Parathyroid adenoma (tissue), 2 donors: ENCODE results near the gene TMIE.

Source experiments
- H2AFZ ChIP-seq: fragments of 300-600 bp; sonication (generic); one replicate; pipeline ENCODE4 v1.7.0; 2017; ENCODE audit warnings: antibody characterized with exemption, mild to moderate bottlenecking
- H3K27ac ChIP-seq: fragments of 300-600 bp; sonication (generic); one replicate; pipeline ENCODE4 v1.7.0; 2017
- H3K27me3 ChIP-seq: fragments of 300-600 bp; sonication (generic); one replicate; pipeline ENCODE4 v1.7.0; 2017; ENCODE audit warnings: low read length; ENCODE audit not compliant: control insufficient read depth, insufficient read depth
- H3K36me3 ChIP-seq: fragments of 300-600 bp; sonication (generic); one replicate; pipeline ENCODE4 v1.7.0; 2017; ENCODE audit warnings: low read length; ENCODE audit not compliant: control insufficient read depth, insufficient read depth
- H3K4me1 ChIP-seq: fragments of 300-600 bp; sonication (generic); one replicate; pipeline ENCODE4 v1.7.0; 2017; ENCODE audit warnings: control low read depth
- H3K4me2 ChIP-seq: fragments of 300-600 bp; sonication (generic); one replicate; pipeline ENCODE4 v1.7.0; 2017; ENCODE audit warnings: low read length
- H3K4me3 ChIP-seq: fragments of 300-600 bp; sonication (generic); one replicate; pipeline ENCODE4 v1.7.0; 2017; ENCODE audit warnings: low read depth, low read length
- H3K79me2 ChIP-seq: fragments of 300-600 bp; sonication (generic); one replicate; pipeline ENCODE4 v1.7.0; 2017; ENCODE audit warnings: control low read depth
- H3K9ac ChIP-seq: fragments of 300-600 bp; sonication (generic); one replicate; pipeline ENCODE4 v1.7.0; 2017; ENCODE audit warnings: mild to moderate bottlenecking
- H3K9me3 ChIP-seq: fragments of 300-600 bp; sonication (generic); one replicate; pipeline ENCODE4 v1.7.0; 2017; ENCODE audit warnings: low read length; ENCODE audit not compliant: control insufficient read depth
- TF ChIP-seq, protein P1 (sequence below): fragments of 300-600 bp; sonication (generic); IDR thresholded peaks from one replicate; pipeline ENCODE4 v1.7.0; 2017; ENCODE audit warnings: antibody characterized with exemption, mild to moderate bottlenecking
- donor health status: primary hyperparathyroidism.

Gene TMIE

GRCh38 chr3:46693892-46694226 is 7.3 kb upstream of the TMIE start:
- Histone ChIP-seq H3K79me2 (no peaks in the 10 kb centered on the region), H3K4me2 (peak overlapping the region; percentile 66), H3K27ac (no peak overlapping the region), H2AFZ (peak overlapping the region; percentile 100), H3K9me3 (no peaks in the 10 kb centered on the region), H3K9ac (no peak overlapping the region), H3K27me3 (no peaks in the 10 kb centered on the region), H3K36me3 (no peaks in the 10 kb centered on the region), H3K4me3 (peak overlapping the region; percentile 25), H3K4me1 (peaks cover 6% of the 10 kb centered on the region)
- TF ChIP-seq, protein P1, sequence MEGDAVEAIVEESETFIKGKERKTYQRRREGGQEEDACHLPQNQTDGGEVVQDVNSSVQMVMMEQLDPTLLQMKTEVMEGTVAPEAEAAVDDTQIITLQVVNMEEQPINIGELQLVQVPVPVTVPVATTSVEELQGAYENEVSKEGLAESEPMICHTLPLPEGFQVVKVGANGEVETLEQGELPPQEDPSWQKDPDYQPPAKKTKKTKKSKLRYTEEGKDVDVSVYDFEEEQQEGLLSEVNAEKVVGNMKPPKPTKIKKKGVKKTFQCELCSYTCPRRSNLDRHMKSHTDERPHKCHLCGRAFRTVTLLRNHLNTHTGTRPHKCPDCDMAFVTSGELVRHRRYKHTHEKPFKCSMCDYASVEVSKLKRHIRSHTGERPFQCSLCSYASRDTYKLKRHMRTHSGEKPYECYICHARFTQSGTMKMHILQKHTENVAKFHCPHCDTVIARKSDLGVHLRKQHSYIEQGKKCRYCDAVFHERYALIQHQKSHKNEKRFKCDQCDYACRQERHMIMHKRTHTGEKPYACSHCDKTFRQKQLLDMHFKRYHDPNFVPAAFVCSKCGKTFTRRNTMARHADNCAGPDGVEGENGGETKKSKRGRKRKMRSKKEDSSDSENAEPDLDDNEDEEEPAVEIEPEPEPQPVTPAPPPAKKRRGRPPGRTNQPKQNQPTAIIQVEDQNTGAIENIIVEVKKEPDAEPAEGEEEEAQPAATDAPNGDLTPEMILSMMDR = no peak

DNA sequence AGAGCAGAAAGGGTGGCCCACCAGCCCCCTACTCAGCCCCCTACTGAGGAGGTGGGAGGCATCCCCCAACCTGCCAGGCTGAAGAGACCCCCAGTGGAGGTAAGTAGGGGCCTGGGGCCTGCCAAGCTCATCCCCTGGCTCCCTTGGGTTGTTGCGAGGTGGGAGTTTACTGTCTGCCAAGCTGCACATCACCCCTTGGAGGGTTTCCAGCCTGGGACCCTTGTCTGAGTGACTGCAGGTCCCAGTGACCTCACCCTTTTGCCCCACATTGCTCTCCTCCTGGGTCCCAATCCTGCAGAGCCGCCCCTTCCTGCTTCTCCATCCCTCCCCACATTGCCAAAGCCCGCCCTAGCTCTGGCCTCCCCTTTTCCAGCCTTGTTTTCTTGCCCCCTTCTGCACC is 6.7 kb upstream of the TMIE start:
- Histone ChIP-seq H3K9ac (no peak overlapping the region), H3K79me2 (no peaks in the 10 kb centered on the region), H3K27ac (no peak overlapping the region), H3K4me3 (no peak overlapping the region), H3K36me3 (no peaks in the 10 kb centered on the region), H3K9me3 (no peaks in the 10 kb centered on the region), H3K4me1 (peaks cover 6% of the 10 kb centered on the region), H3K27me3 (no peaks in the 10 kb centered on the region), H3K4me2 (no peak overlapping the region), H2AFZ (no peak overlapping the region)
- TF ChIP-seq, protein P1 = no peak

GRCh38 chr3:46695177-46695961 is 5.8 kb upstream of the TMIE start:
- Histone ChIP-seq H3K27me3 (no peaks in the 10 kb centered on the region), H3K9me3 (no peaks in the 10 kb centered on the region), H3K4me2 (no peak overlapping the region), H2AFZ (no peak overlapping the region), H3K9ac (no peak overlapping the region), H3K27ac (no peak overlapping the region), H3K4me1 (peaks cover 6% of the 10 kb centered on the region), H3K36me3 (no peaks in the 10 kb centered on the region), H3K4me3 (no peak overlapping the region), H3K79me2 (no peaks in the 10 kb centered on the region)
- TF ChIP-seq, protein P1 = no peak

- Histone ChIP-seq H2AFZ (no peak overlapping the region), H3K9me3 (no peaks in the 10 kb centered on the region), H3K36me3 (no peaks in the 10 kb centered on the region), H3K27ac (no peak overlapping the region), H3K27me3 (no peaks in the 10 kb centered on the region), H3K4me3 (no peak overlapping the region), H3K9ac (no peak overlapping the region), H3K4me1 (peaks cover 6% of the 10 kb centered on the region), H3K4me2 (no peak overlapping the region), H3K79me2 (no peaks in the 10 kb centered on the region)
- TF ChIP-seq, protein P1 = no peak
Measured at GRCh38 chr3:46695962-46696894, 5.0 kb upstream of the TMIE start.
